B cell (primary cell): Measurements from ENCODE around the gene PTPRM. TPM values are rescaled to one million over a fixed set of nuclear protein-coding genes. Genes with fewer than 3 reads are reported as not detected.

Source experiments
- ATAC-seq: fragments of 200-7000 bp; cut with Tn5 transposase; one replicate; pipeline ENCODE4 v1.10.0; 2021; ENCODE audit warnings: low read depth, mild to moderate bottlenecking, moderate number of reproducible peaks, moderate library complexity
- CTCF ChIA-PET: fragments of 350-600 bp; sonication (Branson Sonifier 250); formaldehyde crosslinking; loops from one replicate; lab custom pipeline; 2021; ENCODE audit warnings: antibody characterized with exemption, inconsistent platforms; lab: Charles Lee
- POLR2A ChIA-PET: fragments of 350-600 bp; sonication (Branson Sonifier 250); formaldehyde crosslinking; loops from one replicate; lab custom pipeline; 2021; ENCODE audit warnings: antibody characterized with exemption; lab: Charles Lee
- DNase-seq: peaks from one replicate; pipeline ENCODE4 v3.0.0; 2013
- H2AFZ ChIP-seq: 2 replicates; pipeline ENCODE4 v1.6.1; 2012; ENCODE audit warnings: mild to moderate bottlenecking, low read depth, low read length; ENCODE audit not compliant: insufficient read depth, poor library complexity, severe bottlenecking
- H3K27ac ChIP-seq, 2 donors: 1 replicate in 1 of 2; 2 replicates in 1 of 2; pipeline ENCODE4 v1.5.1; 2012 to 2013; ENCODE audit warnings: low read length in 2 of 2, mild to moderate bottlenecking in 2 of 2, moderate library complexity in 1 of 2
- H3K27me3 ChIP-seq, 4 experiments: fragments of 200-600 bp in 1 of 4; sonication (generic) in 1 of 4; replicated peaks in 1 of 4; 1 replicate in 2 of 4; 2 replicates in 2 of 4; pipeline versions ENCODE4 v1.6.1 to v1.7.0; 2013 to 2016; ENCODE audit warnings: low read length in 3 of 4, mild to moderate bottlenecking in 2 of 4, mixed read lengths in 1 of 4, moderate library complexity in 1 of 4; ENCODE audit not compliant: insufficient read depth in 4 of 4, control insufficient read depth in 3 of 4; ENCODE audit errors: control extremely low read depth in 1 of 4
- H3K36me3 ChIP-seq, 2 experiments: replicated peaks in 1 of 2; 1 replicate in 1 of 2; 2 replicates in 1 of 2; pipeline versions ENCODE4 v1.6.1 to v1.7.1; 2013; ENCODE audit warnings: low read length in 1 of 2; ENCODE audit not compliant: insufficient read depth in 2 of 2, control insufficient read depth in 1 of 2; ENCODE audit errors: control extremely low read depth in 1 of 2, extremely low read depth in 1 of 2
- H3K4me1 ChIP-seq, 2 donors: fragments of 200-600 bp in 1 of 2; sonication (generic) in 1 of 2; 1 replicate in 1 of 2; 2 replicates in 1 of 2; pipeline versions ENCODE4 v1.5.1 to v1.6.1; 2013 to 2017; ENCODE audit warnings: low read length in 2 of 2; ENCODE audit not compliant: control insufficient read depth in 2 of 2, insufficient read depth in 2 of 2
- H3K4me2 ChIP-seq: replicated peaks from 2 replicates; pipeline ENCODE3; 2012; ENCODE audit warnings: mild to moderate bottlenecking, low read depth, low read length; ENCODE audit not compliant: poor library complexity, severe bottlenecking
- H3K4me3 ChIP-seq, 5 experiments: fragments of 200-600 bp in 1 of 5; sonication (generic) in 1 of 5; 1 replicate in 3 of 5; 2 replicates in 2 of 5; pipeline versions ENCODE4 v1.5.1 to v1.7.0; 2011 to 2016; ENCODE audit warnings: low read length in 4 of 5, mild to moderate bottlenecking in 4 of 5, low read depth in 2 of 5, control low read depth in 1 of 5, moderate library complexity in 1 of 5; ENCODE audit not compliant: insufficient read depth in 1 of 5; ENCODE audit errors: control extremely low read depth in 1 of 5, extremely low read depth in 1 of 5
- H3K79me2 ChIP-seq: fragments of 200-600 bp; sonication (generic); one replicate; pipeline ENCODE4 v1.6.0; 2016; ENCODE audit warnings: low read length; ENCODE audit not compliant: control insufficient read depth, insufficient read depth
- H3K9ac ChIP-seq: fragments of 200-600 bp; sonication (generic); 2 replicates; pipeline ENCODE4 v1.6.1; 2017; ENCODE audit warnings: mild to moderate bottlenecking, low read length, moderate library complexity
- H3K9me3 ChIP-seq, 3 donors: one replicate each; pipeline versions ENCODE4 v1.6.1 to v1.7.1; 2013; ENCODE audit warnings: low read length in 2 of 3; ENCODE audit not compliant: control insufficient read depth in 2 of 3, insufficient read depth in 1 of 3; ENCODE audit errors: control extremely low read depth in 1 of 3
- H4K20me1 ChIP-seq: 2 replicates; pipeline ENCODE4 v1.6.0; 2012; ENCODE audit warnings: mild to moderate bottlenecking, low read length; ENCODE audit not compliant: insufficient read depth, control insufficient read depth, poor library complexity, severe bottlenecking
- H3K27ac Mint-ChIP-seq: one replicate; pipeline ENCODE4 v1.8.0; 2021; ENCODE audit warnings: mixed read lengths
- H3K27me3 Mint-ChIP-seq: one replicate; pipeline ENCODE4 v1.8.0; 2021; ENCODE audit warnings: mixed read lengths
- H3K4me1 Mint-ChIP-seq: one replicate; pipeline ENCODE4 v1.8.0; 2021; ENCODE audit warnings: mixed read lengths
- H3K4me3 Mint-ChIP-seq: one replicate; pipeline ENCODE4 v1.8.0; 2021; ENCODE audit warnings: mixed read lengths
- H3K9me3 Mint-ChIP-seq: one replicate; pipeline ENCODE4 v1.8.0; 2022; ENCODE audit warnings: mixed read lengths; ENCODE audit not compliant: insufficient read depth
- CTCF ChIP-seq: fragments of 200-600 bp; IDR thresholded peaks from one replicate; pipeline ENCODE4 v1.8.0; 2022; ENCODE audit warnings: antibody characterized with exemption, mild to moderate bottlenecking
- EZH2 ChIP-seq: IDR thresholded peaks from 2 replicates; pipeline ENCODE4 v1.6.1; 2012; ENCODE audit warnings: borderline replicate concordance, low read depth, mild to moderate bottlenecking, moderate library complexity, low read length; ENCODE audit not compliant: insufficient read depth, poor library complexity, severe bottlenecking
- WGBS: methylation state at CpG from one replicate; pipeline ENCODE4 v1.1.5; 2013; ENCODE audit warnings: missing lambda C conversion rate; ENCODE audit not compliant: insufficient coverage; 5-methylcytosine and 5-hydroxymethylcytosine counted together
- intact Hi-C: fragments of 100-400 bp; cut with micrococcal nuclease; formaldehyde crosslinking; loops from one replicate; pipeline ENCODE4 v1.10.0; 2022
- polyA plus RNA-seq: library from polyadenylated mRNA; depleted of rRNA; stranded (reverse); fragments of >200 nt; gene quantifications from 2 replicates; pipeline ENCODE4 v1.2.3, GENCODE V29; 2012
- total RNA-seq, 2 donors: library from RNA; stranded (reverse); fragments of 120-200 nt in 1 of 2; gene quantifications; 1 replicate in 1 of 2; 2 replicates in 1 of 2; pipeline versions ENCODE4 v1.2.3 to v1.2.4, GENCODE V29; 2013 to 2022

The PTPRM gene
- total and polyA plus RNA-seq, 2 donors (not counting 1 experiment from before 2014, with no cell fraction given): 0.20 to 0.89 TPM

- Histone ChIP-seq H3K4me3 (no peak overlapping the region), H3K36me3 (no peaks in the 10 kb centered on the region), H3K27me3 (no peaks in the 10 kb centered on the region), H3K9me3 (peaks cover 0 to 4% (median 0%) of the 10 kb centered on the region in 3 donors), H3K4me2 (no peak overlapping the region), H3K9ac (no peak overlapping the region), H3K27ac (no peak overlapping the region), H2AFZ (no peak overlapping the region), H4K20me1 (no peaks in the 10 kb centered on the region), H3K4me1 (no peaks in the 10 kb centered on the region), H3K79me2 (no peaks in the 10 kb centered on the region)
- no peak for ATAC-seq
- peaks cover 2% of the 10 kb centered on the region for H3K9me3 Mint-ChIP-seq
- no peak overlapping the region for H3K27ac Mint-ChIP-seq
- no peaks in the 10 kb centered on the region for H3K4me1 Mint-ChIP-seq
- POLR2A ChIA-PET: no interaction called here
- no peak overlapping the region for H3K4me3 Mint-ChIP-seq
- no peaks in the 10 kb centered on the region for H3K27me3 Mint-ChIP-seq
- CTCF ChIA-PET: interaction anchor here (1.0 kb wide), 1 partner anchor 21 kb away, joined by 3 read pairs; no protein-coding TSS in a partner anchor
- TF ChIP-seq EZH2: no peak
- no peak for TF ChIP-seq CTCF
- 98% methylated on average over 8 of the region's 9 CpGs for WGBS
- intact Hi-C loops: no loop called here
- no peak for DNase-seq
Observed at GRCh38 chr18:7615840-7616239, 48.7 kb downstream of the PTPRM start.

GRCh38 chr18:7616661-7617060 lies 49.5 kb downstream of the PTPRM start:
- intact Hi-C loops: no loop called here
- no peak overlapping the region for H3K27ac ChIP-seq
- H3K27ac Mint-ChIP-seq: no peak overlapping the region
- no peak overlapping the region for H3K4me3 Mint-ChIP-seq
- H3K4me2 ChIP-seq: no peak overlapping the region
- no peaks in the 10 kb centered on the region for H3K79me2 ChIP-seq
- DNase-seq (no peak), ATAC-seq (no peak)
- peaks cover 0 to 4% (median 0%) of the 10 kb centered on the region in 3 donors for H3K9me3 ChIP-seq
- no peaks in the 10 kb centered on the region for H4K20me1 ChIP-seq
- H3K27me3 ChIP-seq: no peaks in the 10 kb centered on the region
- H3K9me3 Mint-ChIP-seq: peaks cover 1% of the 10 kb centered on the region
- WGBS: no CpG with 5 or more reads among the region's 4 CpGs
- no peak overlapping the region for H3K4me3 ChIP-seq
- no peaks in the 10 kb centered on the region for H3K27me3 Mint-ChIP-seq
- no peak overlapping the region for H2AFZ ChIP-seq
- no peak overlapping the region for H3K9ac ChIP-seq
- ChIA-PET CTCF (no interaction called here), POLR2A (no interaction called here)
- TF ChIP-seq CTCF (no peak), EZH2 (no peak)
- H3K4me1 ChIP-seq: no peaks in the 10 kb centered on the region
- no peaks in the 10 kb centered on the region for H3K4me1 Mint-ChIP-seq
- no peaks in the 10 kb centered on the region for H3K36me3 ChIP-seq
